ENCODE data around the gene PDE1A.

Gene PDE1A

DNA sequence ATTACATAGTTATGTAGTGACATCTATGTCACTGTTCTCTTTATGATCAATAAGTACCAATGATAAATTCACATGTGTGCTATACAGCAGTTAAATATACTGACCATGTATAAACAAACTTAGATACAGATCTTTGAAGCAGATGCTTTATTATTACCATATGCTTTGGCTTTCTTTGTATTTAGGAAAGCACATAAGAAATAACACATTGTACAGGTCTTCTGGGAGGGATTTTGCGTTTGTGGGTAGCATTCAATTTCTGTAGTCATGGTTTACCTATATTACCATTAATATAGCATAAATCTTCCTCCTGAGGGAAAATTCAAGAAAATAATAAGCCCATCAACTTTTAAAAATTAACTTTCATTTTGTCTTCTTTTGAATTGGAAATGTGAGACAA, 1.6 kb upstream of the PDE1A start:
- TF ChIP-seq POLR2AphosphoS5 (IDR thresholded peaks at IDR 0.05; ENCODE audit: low read depth, low read length) (no peak), FOXP2 (optimal IDR thresholded peaks at IDR 0.05; ENCODE audit: borderline replicate concordance, extremely low read depth, extremely low read length, insufficient read depth) (no peak), TAF1 (IDR thresholded peaks at IDR 0.05; ENCODE audit: borderline replicate concordance, insufficient read depth, low read length) (no peak), SIN3A (IDR thresholded peaks at IDR 0.05; ENCODE audit: borderline replicate concordance, insufficient read depth, low read length) (no peak)
- TF ChIP-seq, protein P1, sequence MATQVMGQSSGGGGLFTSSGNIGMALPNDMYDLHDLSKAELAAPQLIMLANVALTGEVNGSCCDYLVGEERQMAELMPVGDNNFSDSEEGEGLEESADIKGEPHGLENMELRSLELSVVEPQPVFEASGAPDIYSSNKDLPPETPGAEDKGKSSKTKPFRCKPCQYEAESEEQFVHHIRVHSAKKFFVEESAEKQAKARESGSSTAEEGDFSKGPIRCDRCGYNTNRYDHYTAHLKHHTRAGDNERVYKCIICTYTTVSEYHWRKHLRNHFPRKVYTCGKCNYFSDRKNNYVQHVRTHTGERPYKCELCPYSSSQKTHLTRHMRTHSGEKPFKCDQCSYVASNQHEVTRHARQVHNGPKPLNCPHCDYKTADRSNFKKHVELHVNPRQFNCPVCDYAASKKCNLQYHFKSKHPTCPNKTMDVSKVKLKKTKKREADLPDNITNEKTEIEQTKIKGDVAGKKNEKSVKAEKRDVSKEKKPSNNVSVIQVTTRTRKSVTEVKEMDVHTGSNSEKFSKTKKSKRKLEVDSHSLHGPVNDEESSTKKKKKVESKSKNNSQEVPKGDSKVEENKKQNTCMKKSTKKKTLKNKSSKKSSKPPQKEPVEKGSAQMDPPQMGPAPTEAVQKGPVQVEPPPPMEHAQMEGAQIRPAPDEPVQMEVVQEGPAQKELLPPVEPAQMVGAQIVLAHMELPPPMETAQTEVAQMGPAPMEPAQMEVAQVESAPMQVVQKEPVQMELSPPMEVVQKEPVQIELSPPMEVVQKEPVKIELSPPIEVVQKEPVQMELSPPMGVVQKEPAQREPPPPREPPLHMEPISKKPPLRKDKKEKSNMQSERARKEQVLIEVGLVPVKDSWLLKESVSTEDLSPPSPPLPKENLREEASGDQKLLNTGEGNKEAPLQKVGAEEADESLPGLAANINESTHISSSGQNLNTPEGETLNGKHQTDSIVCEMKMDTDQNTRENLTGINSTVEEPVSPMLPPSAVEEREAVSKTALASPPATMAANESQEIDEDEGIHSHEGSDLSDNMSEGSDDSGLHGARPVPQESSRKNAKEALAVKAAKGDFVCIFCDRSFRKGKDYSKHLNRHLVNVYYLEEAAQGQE (IDR thresholded peaks at IDR 0.05; ENCODE audit: insufficient read depth in 1 of 2, low read depth in 2 of 2, low read length in 2 of 2), result no peak

DNA sequence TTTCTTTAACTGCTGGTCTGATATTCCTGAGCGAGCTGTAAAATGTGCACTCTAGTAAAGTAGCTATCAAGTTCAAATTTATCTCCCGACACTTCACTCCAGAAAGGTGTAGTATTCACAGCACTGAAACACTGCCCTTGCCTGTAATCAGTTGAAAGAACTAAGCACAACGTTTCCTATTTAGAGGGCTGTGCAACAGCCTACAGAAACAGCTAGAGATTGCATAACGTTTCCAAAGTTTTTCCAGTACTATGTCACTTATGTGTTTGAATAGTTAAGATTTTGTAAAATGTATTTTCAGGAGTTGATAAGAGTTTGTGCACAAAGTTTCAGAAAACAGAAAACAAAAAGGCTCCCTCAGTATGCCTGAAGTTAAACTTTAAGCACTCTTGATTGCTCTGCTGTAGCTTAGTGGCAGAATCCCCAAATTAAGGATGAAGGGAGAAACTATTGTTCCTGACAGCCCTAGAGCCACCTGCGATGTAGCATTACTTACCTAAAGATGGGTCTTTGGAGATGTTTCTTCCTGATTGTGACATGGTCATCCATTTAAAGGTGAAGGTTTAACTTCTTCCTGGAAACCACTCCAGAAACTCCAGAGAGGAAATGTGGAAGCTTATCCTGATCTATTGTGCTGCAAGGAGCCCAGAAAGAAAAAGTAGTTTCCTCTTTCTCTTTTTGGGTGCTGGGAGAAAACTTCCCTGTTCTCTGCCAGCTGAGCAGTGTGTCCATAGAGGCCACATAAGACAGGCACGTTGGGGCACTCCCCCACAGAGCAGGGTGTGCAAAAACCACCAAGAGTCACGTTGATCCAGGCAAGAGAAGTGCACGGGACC, 536 bp downstream of the PDE1A start:
- TF ChIP-seq, protein P1 (IDR thresholded peaks at IDR 0.05; ENCODE audit: insufficient read depth in 1 of 2, low read depth in 2 of 2, low read length in 2 of 2), result no peak
- TF ChIP-seq TAF1 (IDR thresholded peaks at IDR 0.05; ENCODE audit: borderline replicate concordance, insufficient read depth, low read length) (no peak), FOXP2 (optimal IDR thresholded peaks at IDR 0.05; ENCODE audit: borderline replicate concordance, extremely low read depth, extremely low read length, insufficient read depth) (no peak), POLR2AphosphoS5 (IDR thresholded peaks at IDR 0.05; ENCODE audit: low read depth, low read length) (no peak), SIN3A (IDR thresholded peaks at IDR 0.05; ENCODE audit: borderline replicate concordance, insufficient read depth, low read length) (no peak)

DNA sequence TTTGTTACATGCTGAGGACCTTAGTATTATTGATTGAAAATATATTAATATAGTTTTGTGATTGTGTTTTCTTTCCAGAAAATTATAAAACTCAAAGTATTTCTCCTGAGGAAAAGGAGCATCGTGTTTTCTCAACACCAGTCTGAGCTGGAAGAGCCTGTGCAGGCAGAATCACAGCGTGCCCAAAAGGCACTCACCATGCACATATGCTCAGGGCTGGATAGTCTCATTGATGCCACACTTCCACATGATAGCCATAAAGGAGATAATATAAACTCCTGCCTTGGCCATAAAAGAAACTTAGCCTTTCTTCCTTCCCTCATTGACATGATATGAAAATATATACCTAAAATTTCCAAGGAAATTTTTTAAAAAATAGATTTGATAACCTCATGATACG, 4.0 kb downstream of the PDE1A start:
- no peak for TF ChIP-seq FOXP2 (optimal IDR thresholded peaks at IDR 0.05; ENCODE audit: borderline replicate concordance, extremely low read depth, extremely low read length, insufficient read depth)
- no peak for TF ChIP-seq SIN3A (IDR thresholded peaks at IDR 0.05; ENCODE audit: borderline replicate concordance, insufficient read depth, low read length)
- TF ChIP-seq POLR2AphosphoS5 (IDR thresholded peaks at IDR 0.05; ENCODE audit: low read depth, low read length), result no peak
- TF ChIP-seq TAF1 (IDR thresholded peaks at IDR 0.05; ENCODE audit: borderline replicate concordance, insufficient read depth, low read length), result no peak

DNA sequence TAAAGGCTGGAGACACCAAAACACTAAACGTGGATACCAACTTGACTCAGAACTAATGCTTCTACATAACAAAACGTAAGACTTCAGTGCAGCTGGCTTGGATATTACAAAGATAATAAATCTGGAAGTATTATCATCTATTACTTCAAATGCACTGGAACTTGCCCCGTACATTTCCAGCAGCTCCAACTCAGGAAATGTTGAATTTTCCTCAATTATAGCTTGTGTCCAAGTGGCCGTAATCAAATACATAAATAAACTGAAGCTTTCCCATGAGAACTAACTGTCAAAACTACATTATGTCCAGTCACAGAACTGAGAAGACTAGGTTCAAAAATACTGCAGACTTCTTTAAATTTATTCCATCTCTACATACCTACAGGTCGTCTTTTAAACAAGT, 6.2 kb downstream of the PDE1A start:
- TF ChIP-seq POLR2AphosphoS5 (IDR thresholded peaks at IDR 0.05; ENCODE audit: low read depth, low read length), result no peak
- TF ChIP-seq, protein P1 (IDR thresholded peaks at IDR 0.05; ENCODE audit: insufficient read depth in 1 of 2, low read depth in 2 of 2, low read length in 2 of 2), result no peak
- no peak for TF ChIP-seq SIN3A (IDR thresholded peaks at IDR 0.05; ENCODE audit: borderline replicate concordance, insufficient read depth, low read length)
- TF ChIP-seq TAF1 (IDR thresholded peaks at IDR 0.05; ENCODE audit: borderline replicate concordance, insufficient read depth, low read length), result no peak
- no peak for TF ChIP-seq FOXP2 (optimal IDR thresholded peaks at IDR 0.05; ENCODE audit: borderline replicate concordance, extremely low read depth, extremely low read length, insufficient read depth)

DNA sequence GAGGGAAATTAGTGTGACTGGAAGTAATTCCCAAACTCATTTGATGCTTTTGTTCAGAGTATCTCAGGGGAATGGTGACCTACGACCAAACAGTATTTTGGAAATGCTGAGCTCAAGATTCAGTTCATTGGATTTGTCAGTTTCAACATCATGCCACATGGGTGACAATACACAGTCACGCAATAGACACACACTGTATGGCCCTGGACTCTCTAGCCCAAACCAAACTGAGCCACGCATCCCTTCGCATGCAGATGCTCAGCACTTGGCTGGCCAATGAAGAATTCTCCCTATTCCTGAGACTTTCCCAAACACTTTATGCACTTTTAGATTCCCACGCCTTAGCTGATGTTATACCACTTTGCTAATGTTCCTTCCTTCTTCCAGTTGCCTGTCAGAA, 10.0 kb downstream of the PDE1A start:
- TF ChIP-seq, protein P1 (IDR thresholded peaks at IDR 0.05; ENCODE audit: insufficient read depth in 1 of 2, low read depth in 2 of 2, low read length in 2 of 2), result no peak
- TF ChIP-seq TAF1 (IDR thresholded peaks at IDR 0.05; ENCODE audit: borderline replicate concordance, insufficient read depth, low read length), result no peak
- TF ChIP-seq FOXP2 (optimal IDR thresholded peaks at IDR 0.05; ENCODE audit: borderline replicate concordance, extremely low read depth, extremely low read length, insufficient read depth), result no peak
- TF ChIP-seq POLR2AphosphoS5 (IDR thresholded peaks at IDR 0.05; ENCODE audit: low read depth, low read length), result no peak
- TF ChIP-seq SIN3A (IDR thresholded peaks at IDR 0.05; ENCODE audit: borderline replicate concordance, insufficient read depth, low read length), result no peak
